ENCODE measurements around the gene EXO5. TPM values are rescaled to one million over a fixed set of nuclear protein-coding genes. Genes with fewer than 3 reads are reported as not detected.
"Not testable (repeated sequence)": the region's sequence is repeated elsewhere in the genome, so short reads cannot be mapped to it uniquely, and the experiment has no call there.

Gene EXO5
- polyA plus RNA-seq, 3 donors: 1.5 to 3.4 (median 2.6) TPM

DNA sequence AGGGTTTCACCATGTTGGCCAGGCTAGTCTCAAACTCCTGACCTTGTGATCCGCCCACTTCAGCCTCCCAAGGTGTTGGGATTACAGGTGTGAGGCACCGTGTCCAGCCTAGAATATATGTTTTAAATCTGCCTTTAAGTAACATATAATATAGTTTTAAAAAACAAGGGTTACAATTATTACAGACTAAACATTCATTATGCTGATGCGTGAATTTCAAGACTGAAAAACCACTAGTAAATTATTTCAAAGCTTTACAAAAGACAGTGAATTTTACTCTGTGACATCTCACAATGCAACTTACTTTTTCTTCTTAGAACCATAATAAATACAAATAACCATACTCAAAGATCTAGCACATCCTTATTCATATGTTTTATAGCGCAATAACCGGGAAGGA, 47.6 kb downstream of the EXO5 start:
- TF ChIP-seq, protein P1, sequence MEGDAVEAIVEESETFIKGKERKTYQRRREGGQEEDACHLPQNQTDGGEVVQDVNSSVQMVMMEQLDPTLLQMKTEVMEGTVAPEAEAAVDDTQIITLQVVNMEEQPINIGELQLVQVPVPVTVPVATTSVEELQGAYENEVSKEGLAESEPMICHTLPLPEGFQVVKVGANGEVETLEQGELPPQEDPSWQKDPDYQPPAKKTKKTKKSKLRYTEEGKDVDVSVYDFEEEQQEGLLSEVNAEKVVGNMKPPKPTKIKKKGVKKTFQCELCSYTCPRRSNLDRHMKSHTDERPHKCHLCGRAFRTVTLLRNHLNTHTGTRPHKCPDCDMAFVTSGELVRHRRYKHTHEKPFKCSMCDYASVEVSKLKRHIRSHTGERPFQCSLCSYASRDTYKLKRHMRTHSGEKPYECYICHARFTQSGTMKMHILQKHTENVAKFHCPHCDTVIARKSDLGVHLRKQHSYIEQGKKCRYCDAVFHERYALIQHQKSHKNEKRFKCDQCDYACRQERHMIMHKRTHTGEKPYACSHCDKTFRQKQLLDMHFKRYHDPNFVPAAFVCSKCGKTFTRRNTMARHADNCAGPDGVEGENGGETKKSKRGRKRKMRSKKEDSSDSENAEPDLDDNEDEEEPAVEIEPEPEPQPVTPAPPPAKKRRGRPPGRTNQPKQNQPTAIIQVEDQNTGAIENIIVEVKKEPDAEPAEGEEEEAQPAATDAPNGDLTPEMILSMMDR (IDR thresholded peaks at IDR 0.05): no peak
- H4K20me1 ChIP-seq (ENCODE audit: insufficient read depth, low read length): no peaks in the 10 kb centered on the region
- no peaks in the 10 kb centered on the region for H3K79me2 ChIP-seq (ENCODE audit: insufficient read depth, low read length)
- H3K27me3 Mint-ChIP-seq (ENCODE audit: low read depth in 3 of 3): peaks cover 0 to 5% (median 0%) of the 10 kb centered on the region in 3 donors
- no peaks in the 10 kb centered on the region for H3K4me1 ChIP-seq (ENCODE audit: control insufficient read depth in 1 of 2, insufficient read depth in 2 of 2, low read length in 2 of 2)
- no peaks in the 10 kb centered on the region for H3K36me3 Mint-ChIP-seq
- no peak overlapping the region for H3K4me2 ChIP-seq (replicated peaks; ENCODE audit: extremely low read depth, low read length, poor library complexity, severe bottlenecking)
- no peak overlapping the region for H3K27ac ChIP-seq (ENCODE audit: low read depth in 1 of 2, low read length in 2 of 2)
- no CpG with 5 or more reads among the region's 5 CpGs for WGBS (ENCODE audit: insufficient coverage)
- no peak for DNase-seq
- H3K9me3 Mint-ChIP-seq: peaks cover 2 to 22% (median 10%) of the 10 kb centered on the region in 7 donors
- no peaks in the 10 kb centered on the region for H3K36me3 ChIP-seq (replicated peaks in 1 of 2; ENCODE audit: control insufficient read depth in 1 of 2, insufficient read depth in 2 of 2, low read length in 2 of 2)
- peaks cover 9 to 11% of the 10 kb centered on the region in 2 donors for H3K9me3 ChIP-seq (replicated peaks in 1 of 2; ENCODE audit: control insufficient read depth in 1 of 2, insufficient read depth in 1 of 2, low read length in 2 of 2)
- intact Hi-C loops (cut with micrococcal nuclease): no loop called here
- no peak overlapping the region for H3K9ac ChIP-seq (ENCODE audit: insufficient read depth, low read length, poor library complexity, severe bottlenecking)
- no peaks in the 10 kb centered on the region for H3K27me3 ChIP-seq (ENCODE audit: control insufficient read depth in 2 of 2, insufficient read depth in 2 of 2, low read length in 2 of 2)
- no peak overlapping the region for H3K27ac Mint-ChIP-seq
- no peak overlapping the region for H3K4me3 Mint-ChIP-seq
- no peaks in the 10 kb centered on the region for H3K4me1 Mint-ChIP-seq
- no peak overlapping the region for H2AFZ ChIP-seq (ENCODE audit: insufficient read depth, low read depth, low read length, poor library complexity, severe bottlenecking)
- no peak overlapping the region for H3K4me3 ChIP-seq (replicated peaks in 1 of 3; ENCODE audit: low read depth in 2 of 3, low read length in 3 of 3)

DNA sequence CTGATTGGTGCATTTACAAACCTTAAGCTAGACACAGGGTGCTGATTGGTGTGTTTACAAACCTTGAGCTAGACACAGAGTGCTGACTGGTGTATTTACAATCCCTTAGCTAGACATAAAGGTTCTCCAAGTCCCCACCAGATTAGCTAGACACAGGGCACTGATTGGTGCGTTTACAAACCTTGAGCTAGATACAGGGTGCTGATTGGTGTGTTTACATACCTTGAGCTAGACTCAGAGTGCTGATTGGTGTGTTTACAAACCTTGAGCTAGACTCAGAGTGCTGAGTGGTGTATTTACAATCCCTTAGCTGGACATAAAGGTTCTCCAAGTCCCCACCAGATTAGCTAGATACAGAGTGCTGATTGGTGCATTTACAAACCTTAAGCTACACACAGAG, 49.7 kb downstream of the EXO5 start:
- H3K27ac Mint-ChIP-seq; H3K36me3 ChIP-seq (replicated peaks in 1 of 2; ENCODE audit: control insufficient read depth in 1 of 2, insufficient read depth in 2 of 2, low read length in 2 of 2); DNase-seq; H3K4me2 ChIP-seq (replicated peaks; ENCODE audit: extremely low read depth, low read length, poor library complexity, severe bottlenecking); H3K79me2 ChIP-seq (ENCODE audit: insufficient read depth, low read length); H3K4me3 ChIP-seq (replicated peaks in 1 of 3; ENCODE audit: low read depth in 2 of 3, low read length in 3 of 3); intact Hi-C loops (cut with micrococcal nuclease); H3K27me3 ChIP-seq (ENCODE audit: control insufficient read depth in 2 of 2, insufficient read depth in 2 of 2, low read length in 2 of 2); H3K9ac ChIP-seq (ENCODE audit: insufficient read depth, low read length, poor library complexity, severe bottlenecking); H3K4me3 Mint-ChIP-seq; H3K4me1 ChIP-seq (ENCODE audit: control insufficient read depth in 1 of 2, insufficient read depth in 2 of 2, low read length in 2 of 2); H3K27ac ChIP-seq (ENCODE audit: low read depth in 1 of 2, low read length in 2 of 2); H3K36me3 Mint-ChIP-seq; H4K20me1 ChIP-seq (ENCODE audit: insufficient read depth, low read length); H2AFZ ChIP-seq (ENCODE audit: insufficient read depth, low read depth, low read length, poor library complexity, severe bottlenecking); H3K4me1 Mint-ChIP-seq; H3K27me3 Mint-ChIP-seq (ENCODE audit: low read depth in 3 of 3): not testable (repeated sequence)
- peaks cover 9 to 11% of the 10 kb centered on the region in 2 donors for H3K9me3 ChIP-seq (replicated peaks in 1 of 2; ENCODE audit: control insufficient read depth in 1 of 2, insufficient read depth in 1 of 2, low read length in 2 of 2)
- WGBS (ENCODE audit: insufficient coverage): no CpG with 5 or more reads among the region's 1 CpG
- peaks cover 4 to 24% (median 10%) of the 10 kb centered on the region in 7 donors for H3K9me3 Mint-ChIP-seq
